ENCODE results near the gene ORM1. TPM values are rescaled to one million over a fixed set of nuclear protein-coding genes. Genes with fewer than 3 reads are reported as not detected.

ORM1 gene
- total and polyA plus RNA-seq, 2 donors (not counting 3 experiments of a cell fraction or from before 2014, with no cell fraction given): not detected

- H3K27ac ChIP-seq (ENCODE audit: insufficient read depth, low read depth, low read length): no peak overlapping the region
- peaks cover 0 to 31% of the 10 kb centered on the region in 2 experiments for H3K36me3 ChIP-seq (ENCODE audit: control insufficient read depth in 2 of 2, extremely low read depth in 1 of 2, insufficient read depth in 2 of 2, low read length in 2 of 2)
- no peaks in the 10 kb centered on the region for H3K4me1 ChIP-seq (ENCODE audit: control insufficient read depth, extremely low read depth, insufficient read depth, low read length)
- H3K9me3 ChIP-seq (replicated peaks; ENCODE audit: control insufficient read depth, insufficient read depth, low read length): no peaks in the 10 kb centered on the region
- ChIA-PET POLR2A (no interaction called here), CTCF (interaction anchor here (1.3 kb wide), 1 partner anchor 69 kb away, joined by 6 read pairs; no protein-coding TSS in a partner anchor)
- no peaks in the 10 kb centered on the region for H4K20me1 ChIP-seq (replicated peaks; ENCODE audit: control insufficient read depth, extremely low read depth, insufficient read depth, low read length)
- H2AFZ ChIP-seq (ENCODE audit: low read depth, low read length): no peak overlapping the region
- H3K9ac ChIP-seq (replicated peaks; ENCODE audit: extremely low read depth, insufficient read depth, low read length): no peak overlapping the region
- no peak for TF ChIP-seq FOS (IDR thresholded peaks at IDR 0.05; ENCODE audit: borderline replicate concordance, insufficient read depth, low read length)
- TF ChIP-seq MYC (IDR thresholded peaks at IDR 0.05; ENCODE audit: low read depth, low read length): no peak
- TF ChIP-seq MAX (IDR thresholded peaks at IDR 0.05; ENCODE audit: insufficient read depth, insufficient read length): no peak
- TF ChIP-seq POLR2A (IDR thresholded peaks at IDR 0.05; ENCODE audit: low read depth, low read length): no peak
- TF ChIP-seq GATA2 (IDR thresholded peaks at IDR 0.05; ENCODE audit: insufficient read depth, insufficient read length, low read depth, low read length): no peak
- TF ChIP-seq POLR2AphosphoS5 (IDR thresholded peaks at IDR 0.05; ENCODE audit: insufficient read depth, low read depth, low read length): no peak
- no peak for TF ChIP-seq CTCF (IDR thresholded peaks at IDR 0.05; ENCODE audit: extremely low read depth in 1 of 2, insufficient read depth in 1 of 2, low read depth in 1 of 2, low read length in 2 of 2)
- no peak for TF ChIP-seq JUN (IDR thresholded peaks at IDR 0.05; ENCODE audit: borderline replicate concordance, insufficient read depth, insufficient read length, low read depth)
- TF ChIP-seq EZH2 (IDR thresholded peaks at IDR 0.05; ENCODE audit: borderline replicate concordance, low read depth, low read length, severe bottlenecking): no peak
- FAIRE-seq (no peak), DNase-seq (ENCODE audit: low read depth, low spot score) (no peak)
- no peaks in the 10 kb centered on the region for H3K79me2 ChIP-seq (ENCODE audit: control insufficient read depth, insufficient read depth, low read length)
- no TSS peak for BruUV-seq (replicated peaks)
- no peak overlapping the region for H3K4me2 ChIP-seq (ENCODE audit: insufficient read depth, low read length)
- no peaks in the 10 kb centered on the region for H3K27me3 ChIP-seq (ENCODE audit: control insufficient read depth in 2 of 2, insufficient read depth in 2 of 2, low read length in 2 of 2)
- dilution Hi-C loops (cut with MboI; ENCODE audit: extremely low pct_ligation_motif_present, low sequenced_read_pairs) (no loop called here), intact Hi-C loops (cut with micrococcal nuclease) (loop anchor here (10.0 kb wide), 1 partner anchor 168 kb away; the partner anchor contains the start of gene WHRN)
- no peaks in the 10 kb centered on the region for H3K9me1 ChIP-seq (replicated peaks; ENCODE audit: control insufficient read depth, extremely low read depth, insufficient read depth, low read length)
- H3K4me3 ChIP-seq (replicated peaks in 1 of 3; ENCODE audit: insufficient read depth in 1 of 3, low read depth in 1 of 3, low read length in 3 of 3): no peak overlapping the region
Observed at GRCh38 chr9:114336699-114337395, 13.9 kb downstream of the ORM1 start.
